ENCODE results near the gene FAR2. TPM values are rescaled to one million over a fixed set of nuclear protein-coding genes. Genes with fewer than 3 reads are reported as not detected.
A peak's percentile ranks its signal among the peaks of the same experiment; 100 is the strongest.

The FAR2 gene
- total RNA-seq, 3 donors from 2014 or later = 39.7 to 93.0 (median 72.2) TPM

GRCh38 chr12:29145372-29146170, 3.5 kb upstream of the FAR2 start:
- no peaks in the 10 kb centered on the region for H3K36me3 ChIP-seq (ENCODE audit: low read depth)
- DNase-seq (no peak), ATAC-seq (no peak)
- intact Hi-C loops (cut with DNase I, micrococcal nuclease) = no loop called here
- no peak for TF ChIP-seq CTCF (IDR thresholded peaks at IDR 0.05)
- H3K4me3 ChIP-seq = no peak overlapping the region
- peaks cover 9% of the 10 kb centered on the region for H3K4me1 ChIP-seq (ENCODE audit: low read depth)
- no peaks in the 10 kb centered on the region for H3K9me3 ChIP-seq

- ATAC-seq = no peak
- intact Hi-C loops (cut with DNase I, micrococcal nuclease) = no loop called here
- Histone ChIP-seq H3K9me3 (no peaks in the 10 kb centered on the region), H3K36me3 (ENCODE audit: low read depth) (no peaks in the 10 kb centered on the region), H3K4me3 (no peak overlapping the region), H3K4me1 (ENCODE audit: low read depth) (peaks cover 9% of the 10 kb centered on the region)
- TF ChIP-seq CTCF (IDR thresholded peaks at IDR 0.05) = no peak
- DNase-seq = no peak
Observed at GRCh38 chr12:29146196-29146595, 2.9 kb upstream of the FAR2 start.

GRCh38 chr12:29147731-29148595, 1.1 kb upstream of the FAR2 start:
- peak; percentile 59 to 77 (median 67) for DNase-seq
- H3K36me3 ChIP-seq (ENCODE audit: low read depth) = no peaks in the 10 kb centered on the region
- H3K9me3 ChIP-seq = no peaks in the 10 kb centered on the region
- H3K4me3 ChIP-seq = no peak overlapping the region
- ATAC-seq = peak; percentile 40
- intact Hi-C loops (cut with DNase I, micrococcal nuclease) = no loop called here
- peaks cover 18% of the 10 kb centered on the region for H3K4me1 ChIP-seq (ENCODE audit: low read depth)
- no peak for TF ChIP-seq CTCF (IDR thresholded peaks at IDR 0.05)

- Histone ChIP-seq H3K4me3 (peak overlapping the region; percentile 81), H3K9me3 (no peaks in the 10 kb centered on the region), H3K4me1 (ENCODE audit: low read depth) (peaks cover 18% of the 10 kb centered on the region), H3K36me3 (ENCODE audit: low read depth) (no peaks in the 10 kb centered on the region)
- intact Hi-C loops (cut with DNase I, micrococcal nuclease) = no loop called here
- TF ChIP-seq CTCF (IDR thresholded peaks at IDR 0.05) = no peak
- DNase-seq (peak in 2 of 3 donors; percentile 56 to 57), ATAC-seq (peak; percentile 24)
Observed at GRCh38 chr12:29148596-29148910, 525 bp upstream of the FAR2 start.

- peak overlapping the region; percentile 81 for H3K4me3 ChIP-seq
- H3K9me3 ChIP-seq = no peaks in the 10 kb centered on the region
- peak; percentile 35 for ATAC-seq
- no peak for TF ChIP-seq CTCF (IDR thresholded peaks at IDR 0.05)
- intact Hi-C loops (cut with DNase I, micrococcal nuclease) = no loop called here
- H3K36me3 ChIP-seq (ENCODE audit: low read depth) = no peaks in the 10 kb centered on the region
- H3K4me1 ChIP-seq (ENCODE audit: low read depth) = peaks cover 18% of the 10 kb centered on the region
- peak; percentile 57 to 70 (median 67) for DNase-seq
Observed at GRCh38 chr12:29149691-29150281, 708 bp downstream of the FAR2 start.
